GM18867 (cell line): ENCODE measurements around the gene RPL19.

ENCODE experiments used
- ATAC-seq: cut with Tn5 transposase; IDR thresholded peaks from one replicate; pipeline ENCODE4 v1.9.1; 2021; ENCODE audit warnings: mild to moderate bottlenecking, moderate library complexity; ENCODE audit not compliant: unreplicated experiment

Gene RPL19

DNA sequence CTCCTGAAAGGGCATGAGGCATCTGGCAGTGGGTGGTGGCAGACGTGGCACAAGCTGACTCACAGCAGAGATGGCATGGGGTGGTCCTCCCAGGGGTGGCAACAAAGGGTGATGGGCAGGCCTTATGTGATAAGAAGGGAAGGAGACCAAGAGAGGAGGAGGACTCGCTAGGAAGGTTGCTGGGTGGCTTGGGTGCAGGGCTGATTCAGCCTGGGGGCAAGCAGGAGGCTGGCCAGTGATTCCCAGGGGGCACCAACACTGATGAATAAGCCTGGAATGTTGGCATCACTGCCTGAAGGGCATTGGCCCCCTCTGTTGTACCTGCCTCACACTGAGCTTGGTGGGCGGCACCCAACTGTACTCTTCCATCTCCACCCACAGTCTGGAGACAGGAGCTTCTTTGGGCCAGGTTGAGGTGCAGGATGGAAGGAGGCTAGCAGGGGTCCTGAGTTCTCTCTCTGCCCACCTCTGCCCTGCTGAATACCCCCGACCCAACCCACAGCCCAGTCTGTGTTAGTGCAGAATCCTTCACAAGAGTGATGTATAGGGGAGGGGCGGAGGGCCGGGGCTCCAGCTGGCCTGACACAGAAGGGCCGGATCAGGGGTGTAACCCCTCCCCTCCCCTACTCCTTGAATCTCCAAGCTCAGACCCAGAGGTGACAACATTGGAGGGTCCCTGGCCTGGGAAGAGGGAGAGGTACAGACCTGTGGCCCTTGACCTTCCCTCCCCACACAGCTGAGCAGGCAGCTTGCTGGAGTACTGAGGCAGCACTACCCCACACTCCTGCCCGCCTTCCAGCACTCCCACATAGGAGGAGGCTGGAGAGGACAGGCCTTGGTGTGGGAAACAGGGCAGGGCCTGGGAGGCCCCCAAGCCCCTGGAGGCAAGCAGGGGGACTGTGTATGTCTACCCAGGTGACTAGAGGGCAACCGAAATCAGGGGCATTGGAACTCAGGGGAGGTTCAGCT, 23.1 kb downstream of the RPL19 start:
- ATAC-seq: no peak

DNA sequence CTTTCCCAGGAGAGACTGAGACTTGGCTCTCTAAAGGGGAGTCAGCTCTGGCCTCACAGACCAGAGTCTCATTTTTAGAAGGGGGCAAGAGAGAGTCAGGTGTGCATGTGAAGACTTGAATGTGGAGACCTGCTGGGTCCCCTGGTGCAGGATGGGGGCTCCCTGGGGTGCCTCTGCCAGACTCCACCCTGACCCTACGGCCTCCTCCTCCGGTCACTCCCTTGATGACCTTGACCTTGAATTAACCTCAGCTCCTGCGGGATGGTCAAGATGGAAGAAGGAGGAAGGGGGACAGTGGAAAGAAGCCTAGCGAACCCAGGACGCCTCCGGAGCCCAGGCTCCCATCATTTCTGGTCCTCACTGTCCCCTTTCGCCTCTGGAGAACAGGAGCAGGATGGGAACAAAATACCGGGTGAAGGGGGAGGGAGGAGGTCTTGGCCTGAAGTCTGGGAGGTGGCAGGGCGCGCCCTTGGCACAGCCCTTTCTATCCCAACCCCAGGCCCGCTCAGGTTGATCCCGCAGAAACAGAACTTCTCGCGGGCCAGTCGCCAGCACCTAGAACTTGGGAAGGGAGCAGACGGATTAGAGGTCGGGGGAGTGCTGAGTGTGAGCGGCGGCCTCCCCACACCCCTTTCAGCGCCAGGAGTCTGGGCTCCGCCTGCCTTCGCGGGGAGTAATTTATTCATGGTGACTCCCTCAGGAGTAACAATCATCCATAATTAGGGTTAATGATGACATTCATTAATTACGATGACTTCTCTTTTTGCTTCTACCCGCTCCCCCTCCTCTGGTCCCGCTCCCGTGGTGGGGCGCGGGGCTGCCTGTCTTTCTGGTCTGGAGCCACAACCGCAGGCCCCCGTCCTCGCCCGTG, 24.1 kb downstream of the RPL19 start:
- ATAC-seq: no peak

DNA sequence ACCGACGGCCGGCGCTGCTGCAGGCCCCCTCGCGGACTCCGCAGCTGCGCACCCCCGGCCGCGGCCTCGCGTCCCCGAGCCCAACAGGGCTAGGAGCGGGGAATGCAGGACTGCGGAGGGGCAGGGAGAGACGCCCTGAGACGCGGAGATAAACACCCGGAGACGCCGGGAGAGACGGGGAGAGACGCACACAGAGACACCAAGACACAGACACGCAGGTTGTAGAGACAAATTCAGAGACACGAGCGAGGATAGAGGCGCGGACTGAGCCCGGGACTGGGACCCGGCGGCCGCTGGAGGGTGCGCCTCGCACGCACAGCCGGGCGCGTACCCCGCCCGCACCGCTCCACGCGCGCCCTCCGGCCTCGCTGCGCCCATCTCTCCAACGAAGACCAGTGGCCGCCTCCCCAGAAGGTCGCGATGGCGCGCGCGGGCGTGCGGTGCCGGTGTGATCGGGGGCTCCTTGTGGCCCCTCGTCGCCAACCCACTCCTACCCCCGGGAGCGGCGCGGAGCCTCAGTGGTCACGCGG, 24.8 kb downstream of the RPL19 start:
- ATAC-seq: no peak

DNA sequence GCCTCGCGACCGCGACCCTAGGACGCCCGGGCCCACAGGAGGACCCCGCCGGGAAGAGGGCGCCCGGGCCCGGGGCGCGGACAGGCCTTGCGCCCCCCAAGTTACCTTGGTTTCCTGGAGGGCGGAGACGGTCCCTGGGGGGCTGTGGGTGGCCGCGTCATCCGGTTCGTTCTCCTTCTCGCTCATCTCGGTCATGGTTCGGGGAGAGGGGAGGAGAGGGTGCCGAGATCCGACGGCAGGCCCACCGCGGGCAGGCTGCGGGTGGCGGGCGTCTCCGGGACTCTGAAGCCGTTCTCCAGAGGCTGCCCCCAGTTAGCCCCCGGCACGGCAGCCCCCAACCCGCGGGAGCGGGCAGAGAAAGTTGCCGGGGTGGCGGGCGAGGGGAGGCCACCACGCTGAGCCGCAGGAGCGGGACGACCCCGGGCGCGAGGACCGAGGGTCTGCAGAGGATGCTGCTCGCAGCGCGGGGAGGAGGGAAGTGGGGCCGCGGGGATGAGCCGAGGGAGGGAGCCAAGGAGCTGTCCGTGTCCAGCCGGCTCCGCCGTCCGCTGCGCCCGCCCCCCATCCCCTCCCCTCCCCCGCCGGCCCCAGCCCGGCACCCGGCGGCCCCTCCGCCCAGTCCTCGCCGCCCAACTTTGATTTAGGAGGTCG, 25.4 kb downstream of the RPL19 start, which contains the start of gene STAC2:
Gene STAC2 (minus strand): TSS at position 638 of the 651 bp plus-strand sequence. CDS start 443 bp downstream, at position 195.
- no peak for ATAC-seq

DNA sequence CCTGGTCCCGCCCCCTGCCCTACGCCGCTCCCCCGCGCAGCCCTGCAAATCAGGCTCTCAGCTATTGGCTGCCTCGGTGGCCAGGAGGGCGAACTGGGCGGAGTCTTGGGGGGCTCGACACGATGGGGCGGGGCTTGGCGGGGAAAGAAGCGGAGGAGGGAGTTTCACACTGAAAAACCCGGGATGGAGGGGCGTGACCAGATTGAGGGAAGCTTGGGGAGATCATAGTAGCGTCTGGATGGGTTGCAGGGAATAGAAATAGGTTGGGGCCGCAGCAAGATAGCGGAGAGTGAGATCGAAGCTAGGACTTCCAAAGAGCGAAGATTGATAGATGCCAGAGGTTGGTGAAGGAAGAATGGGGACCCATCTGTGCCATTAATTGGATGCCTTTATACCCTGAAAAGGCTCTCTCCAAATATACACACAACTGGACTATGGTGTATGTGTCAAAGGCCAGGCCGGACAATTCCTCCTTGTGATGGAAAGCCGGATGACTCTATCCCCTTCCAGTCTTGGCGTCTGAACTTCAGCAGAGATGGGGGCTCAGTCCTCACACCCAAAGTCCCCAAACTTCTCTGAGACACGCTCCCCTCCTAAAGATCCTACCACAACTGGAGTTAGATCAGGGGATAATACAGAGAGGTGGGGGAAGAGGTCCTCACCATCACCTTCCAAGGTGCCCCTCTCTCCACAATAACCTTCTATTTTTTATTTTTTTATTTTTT, 26.0 kb downstream of the RPL19 start:
- no peak for ATAC-seq

DNA sequence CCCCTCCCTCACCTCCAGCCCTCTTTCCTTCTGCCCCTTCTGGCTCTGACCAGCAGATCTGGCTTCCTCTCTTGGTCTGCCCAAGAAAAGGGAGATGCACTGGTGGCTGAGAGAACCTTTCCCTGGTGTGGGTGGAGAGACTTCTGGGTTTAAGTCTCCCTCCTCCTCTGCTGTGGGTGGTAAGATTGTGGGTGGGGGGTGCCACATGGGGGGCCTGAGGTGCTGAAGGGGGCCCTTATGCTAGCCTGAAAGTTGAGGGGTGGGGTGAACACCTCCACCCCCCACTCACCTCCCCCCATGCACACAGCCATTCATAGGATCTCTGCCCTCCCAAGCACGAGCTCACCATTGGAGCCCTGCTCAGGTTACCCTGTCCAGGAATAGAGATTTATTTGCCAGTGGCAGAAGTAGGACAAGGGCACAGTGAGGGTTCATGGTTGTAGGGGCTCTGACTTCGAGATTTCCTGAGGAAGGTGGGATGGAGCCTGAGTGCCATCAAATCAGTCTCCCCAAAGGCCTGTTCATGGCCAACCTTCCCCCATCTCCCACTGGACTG, 27.4 kb downstream of the RPL19 start:
- ATAC-seq: no peak

DNA sequence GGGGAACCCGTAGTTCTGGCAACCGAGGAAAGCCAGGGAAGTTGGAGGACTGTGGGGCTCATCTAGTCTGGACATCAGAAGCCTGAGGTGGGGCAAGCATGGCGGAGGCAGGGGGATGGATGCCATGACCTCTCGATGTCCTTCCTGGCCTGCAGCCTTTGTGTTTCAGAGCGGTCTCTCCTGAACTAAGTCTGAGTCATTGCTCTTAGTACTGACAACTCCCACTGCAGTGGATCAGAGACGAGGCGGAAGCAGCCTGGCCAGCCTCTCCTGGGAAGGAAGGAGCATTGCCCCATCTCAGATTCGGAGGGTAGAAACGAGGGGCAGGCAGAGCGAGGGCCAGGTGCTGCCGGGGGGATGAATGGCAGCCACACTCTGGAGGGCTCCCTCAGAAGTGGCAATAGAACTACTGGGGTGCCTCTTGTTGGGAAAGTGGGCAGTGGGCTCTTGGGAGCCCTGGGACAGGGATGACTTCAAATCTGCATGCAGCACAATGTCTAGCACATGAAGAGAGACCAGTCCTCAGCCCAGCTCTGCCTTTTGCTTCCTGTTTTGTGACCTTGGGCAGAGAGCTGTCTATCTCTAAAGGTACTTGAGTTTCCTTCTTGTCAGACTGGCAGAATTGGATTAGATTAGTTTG, 29.3 kb downstream of the RPL19 start:
- ATAC-seq: no peak

DNA sequence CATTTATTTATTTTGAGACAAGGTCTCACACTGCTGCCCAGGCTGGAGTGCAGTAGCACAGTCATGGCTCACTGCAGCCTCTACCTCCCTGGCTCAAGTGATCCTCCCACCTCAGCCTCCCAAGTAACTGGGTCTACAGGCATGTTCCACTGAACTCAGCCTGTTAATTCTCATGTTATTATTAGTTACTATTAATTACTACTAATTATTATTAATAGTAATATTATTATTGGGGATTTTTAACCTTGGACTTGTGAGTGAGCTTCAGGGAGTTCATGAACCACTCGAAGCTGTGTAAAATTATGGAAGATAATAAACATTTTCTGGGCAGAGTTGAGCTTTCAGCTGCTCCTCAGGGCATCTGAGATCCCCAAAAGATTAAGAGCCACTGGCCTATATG, 30.3 kb downstream of the RPL19 start:
- ATAC-seq: no peak

DNA sequence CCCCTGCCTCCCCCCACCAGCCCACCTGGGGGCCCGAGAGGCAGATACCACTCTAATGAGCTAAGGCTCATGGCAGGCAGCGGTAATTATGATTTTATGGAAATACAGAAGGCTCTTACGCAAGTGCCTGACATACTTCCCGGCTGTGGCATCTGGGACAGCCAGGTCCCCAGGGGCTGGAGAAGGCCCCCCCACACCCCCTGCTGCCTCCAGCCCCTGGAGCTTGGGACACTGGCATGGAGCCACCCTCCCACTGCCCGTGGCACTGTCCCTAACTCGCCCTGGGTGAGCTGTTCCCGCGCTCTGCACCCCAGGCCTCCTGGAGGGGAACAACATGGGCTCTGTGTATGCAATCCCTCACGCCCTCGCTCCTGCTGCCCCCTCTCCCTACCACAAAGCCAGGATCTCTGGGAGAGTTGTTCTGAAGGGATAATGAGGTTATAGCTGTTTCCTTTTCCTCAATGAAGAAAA, 31.0 kb downstream of the RPL19 start:
- ATAC-seq: no peak

DNA sequence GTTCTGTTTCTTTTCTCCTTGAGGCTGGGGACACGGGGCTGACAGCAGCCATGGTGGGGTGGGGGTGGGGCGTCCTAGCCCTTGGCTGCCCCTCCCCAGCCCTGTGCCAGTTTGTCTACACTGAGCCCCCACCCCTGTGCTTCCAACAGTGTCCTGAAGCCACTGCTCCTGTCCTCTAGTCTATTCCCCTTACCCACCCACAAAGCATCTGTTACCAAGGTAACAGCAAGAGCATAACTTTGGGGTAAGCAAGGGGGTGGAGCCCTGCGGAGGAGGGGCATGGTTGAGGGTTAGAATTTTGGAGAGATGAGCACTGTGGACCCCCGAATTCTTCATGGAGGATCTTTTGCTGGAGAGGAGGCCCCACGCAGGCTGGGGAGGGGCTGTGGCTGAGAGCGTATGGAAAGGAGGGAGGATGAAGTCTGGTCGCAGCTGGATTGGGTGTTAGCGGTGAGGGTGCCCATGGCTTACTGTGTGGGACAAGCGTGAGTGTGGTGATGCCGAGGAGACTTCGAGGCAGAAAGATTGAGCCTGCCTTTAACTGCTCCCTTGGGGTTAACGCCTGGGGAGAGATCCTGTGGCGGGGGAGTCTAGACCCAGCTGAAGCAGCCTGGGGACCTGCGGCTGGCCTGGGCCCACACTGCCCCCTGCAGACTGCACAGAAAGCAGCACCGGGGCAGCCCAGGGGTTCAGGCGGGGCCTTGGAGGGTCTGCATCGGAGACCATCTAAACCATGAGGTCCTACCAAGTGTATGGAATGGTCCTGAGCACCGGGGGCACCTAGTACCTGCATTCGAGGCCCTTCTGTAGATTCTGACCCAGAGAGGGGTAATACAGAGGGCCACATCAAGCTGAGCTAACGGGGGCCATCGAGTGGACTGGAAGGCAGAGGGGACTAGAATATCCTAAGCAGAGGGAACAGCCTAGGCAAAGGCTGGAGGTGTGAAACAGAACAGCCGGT, 31.8 kb downstream of the RPL19 start:
- no peak for ATAC-seq

DNA sequence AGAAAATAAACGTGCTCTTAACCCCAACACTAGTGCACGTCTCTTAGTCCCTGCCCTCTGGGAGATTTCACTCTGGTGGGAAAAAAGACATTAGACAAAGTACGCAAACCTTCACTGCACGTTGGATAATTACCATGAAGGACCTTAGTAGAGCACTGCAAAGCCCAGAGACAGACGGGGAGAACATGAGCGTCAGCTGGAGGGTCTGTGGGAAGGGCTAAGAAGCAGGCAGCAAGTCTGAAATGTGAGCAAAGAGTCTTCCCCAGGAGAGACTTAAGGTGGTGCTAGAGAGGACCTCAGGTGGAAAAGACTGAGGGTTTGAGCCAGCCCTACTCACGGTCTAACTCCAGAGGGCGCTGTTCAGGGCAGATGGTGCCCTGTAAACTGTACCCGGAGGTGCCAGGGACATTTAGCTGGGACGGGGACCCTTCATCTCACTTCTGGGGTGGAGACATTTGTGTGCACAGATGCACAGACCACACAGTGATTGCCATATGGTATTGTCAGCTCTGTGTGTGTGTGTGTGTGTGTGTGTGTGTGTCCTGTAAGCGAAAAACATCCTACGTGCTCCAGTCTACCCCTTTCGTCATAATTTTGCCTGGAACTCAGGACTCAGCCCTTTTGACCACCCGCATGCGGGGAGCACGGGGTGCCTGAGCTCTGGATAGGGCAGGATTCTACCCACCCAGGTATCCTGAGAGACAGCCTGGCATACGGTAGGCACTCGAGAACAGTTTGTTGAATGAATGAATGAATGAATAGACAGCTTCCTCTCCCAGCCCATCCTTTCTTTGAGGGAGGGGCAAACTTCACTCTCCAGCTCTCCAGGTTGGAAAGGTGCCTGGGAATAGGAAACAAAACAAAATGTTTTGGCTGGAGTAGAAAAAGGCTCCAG, 35.7 kb downstream of the RPL19 start:
- ATAC-seq: no peak

DNA sequence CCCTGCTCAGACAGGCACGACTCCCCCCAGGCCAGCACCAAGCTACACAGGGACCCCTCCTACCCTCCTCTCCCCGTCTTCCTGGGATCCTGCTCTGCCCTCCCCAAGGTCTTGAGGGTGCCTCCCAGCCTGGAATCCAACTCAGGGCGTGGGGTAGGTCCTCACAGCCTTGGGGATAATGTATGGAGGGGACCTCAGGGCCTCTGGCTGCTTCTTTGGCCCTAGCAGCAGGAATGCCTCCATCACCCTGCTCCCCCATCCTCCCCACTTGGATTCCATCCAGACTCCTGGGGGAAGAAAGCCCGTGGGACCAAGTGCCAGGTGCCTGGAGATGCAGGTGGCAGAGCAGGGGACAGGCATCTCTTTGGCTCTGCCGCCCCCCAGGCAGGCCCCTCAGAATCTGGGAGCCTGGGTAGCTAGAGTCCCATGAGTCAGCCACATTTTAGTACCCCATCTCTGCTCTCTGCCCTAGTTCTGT, 36.4 kb downstream of the RPL19 start:
- no peak for ATAC-seq

DNA sequence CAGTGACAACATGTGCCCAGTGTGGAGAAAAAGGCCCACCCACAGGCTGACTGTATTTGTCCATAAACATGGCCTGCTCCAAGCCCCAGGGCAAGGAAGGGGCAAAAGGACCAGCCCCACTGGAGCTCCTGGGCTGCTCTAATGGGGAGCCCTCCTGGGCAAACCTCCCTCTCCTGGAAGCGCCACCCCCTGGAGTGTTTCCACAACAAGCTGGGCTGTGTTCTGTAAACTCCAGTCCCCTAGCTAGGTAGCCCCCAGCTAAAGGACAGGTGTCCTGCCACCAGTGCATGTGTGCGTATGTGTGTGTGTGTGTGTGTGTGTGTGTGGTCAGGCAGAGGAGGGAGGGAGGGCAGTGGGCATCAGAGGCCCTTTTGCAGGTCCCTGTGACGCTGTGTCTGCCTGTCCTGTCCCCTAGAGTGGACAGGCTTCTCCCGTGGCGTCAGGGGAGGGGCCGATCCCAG, 36.9 kb downstream of the RPL19 start:
- ATAC-seq: no peak

DNA sequence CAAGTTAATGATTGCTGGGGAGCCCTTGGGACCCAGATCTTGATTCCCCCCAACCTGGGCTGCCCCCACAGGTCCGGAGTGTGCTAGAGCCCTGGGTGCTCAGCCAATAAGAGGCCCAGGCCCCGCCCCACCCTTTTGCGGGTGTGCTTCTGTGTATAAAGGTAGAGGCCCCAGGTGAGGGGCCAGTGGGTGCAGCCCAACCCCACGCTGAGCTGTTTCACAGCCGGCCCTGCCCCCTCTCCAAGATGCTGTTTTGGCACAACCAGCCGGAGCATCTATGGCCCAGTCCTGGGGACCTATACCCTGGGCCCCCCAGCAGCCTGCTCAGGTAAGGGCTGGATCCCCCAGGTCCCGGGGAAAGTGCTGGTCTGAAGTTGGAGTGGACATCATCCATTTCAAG, 37.5 kb downstream of the RPL19 start:
- ATAC-seq: no peak

DNA sequence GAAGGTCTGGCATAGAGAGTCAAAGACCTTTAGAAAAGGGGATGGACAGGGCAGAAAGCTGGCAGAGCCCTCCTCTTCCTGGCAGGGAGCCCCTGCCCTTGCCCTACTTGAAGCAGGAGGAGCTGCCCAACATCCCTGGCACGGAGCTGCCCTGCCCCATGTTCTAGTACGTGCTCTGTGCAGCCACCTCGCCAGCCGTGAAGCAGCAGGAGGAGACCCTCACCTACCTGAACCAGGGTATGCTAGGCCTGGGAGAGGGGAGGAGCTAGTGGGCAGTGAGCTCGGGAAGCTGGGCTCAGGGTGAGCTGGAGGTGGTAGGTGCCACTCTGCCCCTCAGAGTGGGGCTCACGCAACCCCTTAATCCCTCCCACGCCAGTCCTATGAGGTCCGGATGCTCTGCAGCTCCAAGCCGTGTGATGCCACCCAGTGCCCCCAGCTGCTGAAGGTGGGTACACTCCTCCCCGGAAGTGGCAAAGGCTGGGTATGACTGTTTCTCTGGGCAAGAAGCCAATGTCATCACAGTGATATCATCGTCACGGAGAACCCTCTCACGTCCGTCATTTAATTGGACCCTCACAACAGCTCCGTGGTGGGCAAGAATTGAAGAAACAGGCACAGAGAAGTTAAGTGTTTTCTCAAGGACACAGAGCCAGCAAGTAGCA, 38.4 kb downstream of the RPL19 start:
- ATAC-seq: no peak

DNA sequence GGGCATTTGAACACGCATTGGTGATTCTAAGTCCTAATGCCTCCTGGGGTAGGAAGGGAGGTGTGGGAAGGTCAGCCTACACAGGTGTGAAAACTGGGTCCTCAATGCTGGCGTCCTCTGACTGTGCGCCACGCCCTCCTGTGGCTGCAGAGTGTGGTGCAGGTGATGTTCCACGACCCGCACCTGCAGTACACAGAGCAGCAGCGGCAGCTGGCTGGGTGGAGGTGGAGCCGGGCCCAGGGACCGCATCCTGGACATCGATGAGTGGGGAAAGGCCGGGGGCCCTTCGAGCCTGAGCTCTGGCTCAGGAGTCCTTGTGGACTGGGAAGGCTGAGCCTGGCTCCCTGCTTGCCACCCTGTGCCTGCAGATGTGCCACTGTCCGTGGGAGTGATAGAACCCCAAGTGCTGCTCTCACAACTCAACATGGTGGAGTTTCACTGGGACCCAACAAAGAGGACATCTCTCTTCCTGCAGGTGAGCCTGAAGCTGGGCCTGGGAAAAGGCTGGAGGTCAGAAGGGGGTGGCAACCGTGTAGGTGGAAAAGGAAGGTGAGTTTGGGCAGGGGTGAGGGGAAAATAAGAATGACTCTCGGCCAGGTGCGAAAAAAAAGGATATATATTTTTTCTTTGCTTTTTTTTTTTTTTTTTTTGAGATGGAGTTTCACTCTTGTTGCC, 39.7 kb downstream of the RPL19 start:
- no peak for ATAC-seq
